Pericardium fibroblast (primary cell): Measurements from ENCODE around the gene ZNF792. TPM values are rescaled to one million over a fixed set of nuclear protein-coding genes. Genes with fewer than 3 reads are reported as not detected.

ENCODE experiments used
- total RNA-seq: library from RNA; depleted of rRNA; stranded (reverse); fragments of >200 nt; gene quantifications from 2 replicates; pipeline ENCODE4 v1.2.3, GENCODE V29; 2015

The ZNF792 gene
- 2.2 and 3.6 TPM in 2 replicates for total RNA-seq

DNA sequence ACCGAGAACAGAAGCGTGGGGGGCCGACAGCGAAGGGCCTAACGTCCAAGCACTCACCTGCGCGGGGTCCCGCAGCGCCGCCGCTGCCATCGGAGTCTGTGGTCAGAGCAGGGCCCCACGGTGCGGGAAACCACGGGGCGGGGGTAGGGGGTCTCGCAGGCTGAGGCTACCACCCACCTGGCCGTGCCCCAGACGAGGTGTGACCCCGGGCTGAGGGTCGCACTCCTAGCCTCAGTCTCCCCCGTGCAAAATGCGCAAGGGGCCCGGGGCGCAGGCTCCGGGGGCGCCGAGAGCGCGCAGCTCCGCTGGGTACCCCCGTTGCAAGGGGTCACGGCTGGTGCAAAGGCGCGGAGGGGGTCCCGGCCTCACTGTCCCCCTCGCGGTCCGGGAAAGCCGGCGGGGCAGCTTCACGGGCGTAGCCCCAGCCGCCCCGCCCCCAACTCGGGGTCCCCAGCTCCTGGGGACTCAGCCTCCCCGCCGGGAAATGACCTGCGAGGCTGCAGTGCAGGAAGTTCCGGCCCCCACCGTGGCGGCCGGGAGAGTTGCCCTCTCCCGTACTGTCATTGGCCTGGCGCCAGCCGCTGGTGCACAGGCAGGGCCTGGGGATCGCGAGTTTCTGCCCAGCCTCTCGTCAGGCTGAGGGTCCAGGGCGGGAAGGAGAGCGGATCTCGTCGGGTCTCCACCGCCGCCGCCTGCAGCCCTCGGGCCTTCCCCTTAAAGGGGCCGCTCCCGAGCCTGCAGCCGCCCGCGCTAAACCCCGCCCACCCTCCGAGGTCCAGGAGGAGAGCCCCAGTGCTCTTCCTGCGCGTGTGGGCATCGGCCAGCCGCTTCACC, at the start of gene ZNF792:
Gene ZNF792, minus strand, starts transcription at position 657 of the 834 bp plus-strand sequence. Its CDS starts 567 bp downstream, at position 90.

DNA sequence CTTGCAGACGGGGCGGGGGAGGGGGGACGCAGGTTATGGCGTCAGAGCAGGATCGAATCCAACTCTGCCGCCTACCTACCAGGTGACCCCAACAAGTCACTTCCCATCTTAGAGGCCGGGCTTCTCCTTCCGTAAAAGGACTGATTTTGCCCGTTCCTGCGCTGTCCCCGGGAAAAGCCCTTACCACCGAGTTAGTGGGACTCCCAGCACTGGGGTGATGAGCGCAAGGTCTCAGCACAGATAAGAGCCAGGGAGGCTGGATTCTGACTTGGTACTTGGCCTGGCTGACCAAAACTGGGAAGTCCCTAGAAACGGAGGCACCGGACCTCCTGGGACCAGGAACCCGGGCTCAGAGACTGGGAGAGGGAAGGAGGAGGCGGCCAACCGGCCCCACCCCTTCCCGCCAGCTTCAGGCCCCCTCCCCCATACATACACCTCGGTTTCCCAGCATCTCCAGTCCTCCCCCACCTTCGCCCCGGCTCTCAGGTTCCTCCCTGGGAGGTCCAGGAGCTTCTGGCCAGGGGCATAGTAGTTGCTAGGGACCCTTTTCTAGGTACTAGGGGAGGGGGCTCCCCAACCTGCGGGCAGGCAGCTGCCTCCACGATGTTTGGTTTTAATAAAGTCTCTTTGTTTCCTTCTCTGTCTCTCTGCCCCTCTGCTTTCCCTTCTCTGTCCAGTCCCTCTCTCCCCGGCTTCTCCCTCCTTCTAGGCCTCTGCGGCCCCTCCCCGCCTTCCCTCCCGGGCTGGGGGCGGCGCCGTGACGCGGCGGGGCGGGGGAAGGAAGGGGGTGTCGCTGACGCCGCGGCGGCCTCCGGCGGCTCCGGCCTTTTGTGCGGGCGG, 35.7 kb upstream of the ZNF792 start, which contains the start of gene GRAMD1A:
Gene GRAMD1A, plus strand, starts transcription at position 826 of the 840 bp plus-strand sequence. CDS start 156 bp downstream, outside the sequence.

DNA sequence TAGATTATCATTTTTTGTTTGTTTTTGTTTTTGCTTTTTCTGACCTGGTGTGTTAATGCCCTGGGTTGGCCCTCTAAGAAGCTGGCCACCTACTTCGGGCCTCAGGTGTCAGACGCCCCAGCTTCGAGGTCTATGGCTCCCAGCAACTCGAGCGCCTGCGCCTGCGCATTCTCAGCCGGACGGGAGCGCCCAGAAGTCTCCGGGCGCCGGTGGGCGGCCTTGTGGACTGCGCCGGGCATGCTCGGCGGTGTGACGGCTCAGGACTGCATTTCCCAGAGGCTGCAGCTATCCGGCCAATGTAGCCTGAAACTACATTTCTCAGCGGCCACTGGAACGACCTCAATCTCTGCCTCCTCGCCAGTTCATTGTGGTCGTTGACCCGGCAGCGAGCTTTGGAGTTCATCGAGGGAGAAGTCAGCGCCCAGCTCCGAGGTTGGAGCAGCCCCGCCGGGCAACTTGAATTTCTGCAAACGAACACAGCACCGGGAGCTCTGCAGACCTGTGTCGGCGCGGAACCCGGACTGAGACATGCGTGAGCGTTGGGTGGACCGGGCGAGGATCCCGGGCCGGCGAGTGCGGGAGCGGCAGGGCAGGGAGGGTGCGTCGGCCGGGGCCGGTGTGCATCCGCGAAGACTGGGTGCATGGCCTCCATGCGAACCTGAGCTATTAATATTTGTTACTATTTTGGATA, 37.2 kb downstream of the ZNF792 start, which contains the start of gene ZNF30:
Gene ZNF30, plus strand, starts transcription at position 219 of the 691 bp plus-strand sequence. CDS start 3,045 bp downstream, outside the sequence.

Other genes starting within 250 kb of the ZNF792 start
- 11.6 and 17.8 TPM in 2 replicates for gene ZNF181, start 230.0 kb downstream of the ZNF792 start, total RNA-seq
- gene ZNF599, start 191.0 kb downstream of the ZNF792 start, total RNA-seq = 5.1 and 10.9 TPM in 2 replicates
- gene ZNF30, start 37.3 kb downstream of the ZNF792 start, total RNA-seq = 0.94 and 17.9 TPM in 2 replicates
- 48.3 and 53.9 TPM in 2 replicates for gene GRAMD1A, start 36.1 kb upstream of the ZNF792 start, total RNA-seq
- 5.2 and 27.2 TPM in 2 replicates for gene SCN1B, start 66.2 kb upstream of the ZNF792 start, total RNA-seq
- gene HPN, start 77.5 kb upstream of the ZNF792 start, total RNA-seq = 0.70 and 0.94 TPM in 2 replicates
- not detected in 2 replicates for gene FXYD3, start 151.6 kb upstream of the ZNF792 start, total RNA-seq
- gene LGI4, start 170.8 kb upstream of the ZNF792 start, total RNA-seq = 0.23 and 0.26 TPM in 2 replicates
- gene FXYD1, start 174.6 kb upstream of the ZNF792 start, total RNA-seq = 8.5 and 18.8 TPM in 2 replicates
- not detected in 2 replicates for gene FXYD7, start 179.0 kb upstream of the ZNF792 start, total RNA-seq
- gene FXYD5, start 190.5 kb upstream of the ZNF792 start, total RNA-seq = 118 and 128 TPM in 2 replicates